Neural cell (in vitro differentiated cells): Measurements from ENCODE around the gene SPATA22.
"Not testable (repeated sequence)": the region's sequence is repeated elsewhere in the genome, so short reads cannot be mapped to it uniquely, and the experiment has no call there.

Experiments used
- EZH2 ChIP-seq: fragments of 200-600, 300-800 bp; shearing (Covaris generic), sonication (generic); IDR thresholded peaks from 2 replicates; pipeline ENCODE4 v1.6.1; 2014; ENCODE audit warnings: antibody characterized with exemption, low read length, borderline replicate concordance, mild to moderate bottlenecking; ENCODE audit not compliant: insufficient read depth, poor library complexity, severe bottlenecking
- MXI1 ChIP-seq: fragments of 450-650 bp; conservative IDR thresholded peaks from 2 replicates; pipeline ENCODE4 v1.6.1; 2014; ENCODE audit warnings: antibody characterized with exemption, mild to moderate bottlenecking; ENCODE audit not compliant: poor library complexity, severe bottlenecking
- POLR2AphosphoS5 ChIP-seq: IDR thresholded peaks from 2 replicates; pipeline ENCODE4 v1.6.1; 2012
- SMC3 ChIP-seq: fragments of 450-650 bp; conservative IDR thresholded peaks from 2 replicates; pipeline ENCODE4 v1.6.1; 2014; ENCODE audit warnings: antibody characterized with exemption, mild to moderate bottlenecking, moderate library complexity; ENCODE audit not compliant: poor library complexity
- TAF1 ChIP-seq: IDR thresholded peaks from 2 replicates; pipeline ENCODE4 v1.6.1; 2012; ENCODE audit warnings: low read depth
- TF ChIP-seq, protein P1 (sequence below): IDR thresholded peaks from 2 replicates; pipeline ENCODE4 v1.6.1; 2012; ENCODE audit warnings: borderline replicate concordance
- TF ChIP-seq, protein P2 (sequence below): fragments of 450-650 bp; IDR thresholded peaks from 2 replicates; pipeline ENCODE4 v1.5.1; 2014; ENCODE audit warnings: antibody characterized with exemption, mild to moderate bottlenecking, moderate library complexity; ENCODE audit not compliant: poor library complexity, severe bottlenecking

DNA sequence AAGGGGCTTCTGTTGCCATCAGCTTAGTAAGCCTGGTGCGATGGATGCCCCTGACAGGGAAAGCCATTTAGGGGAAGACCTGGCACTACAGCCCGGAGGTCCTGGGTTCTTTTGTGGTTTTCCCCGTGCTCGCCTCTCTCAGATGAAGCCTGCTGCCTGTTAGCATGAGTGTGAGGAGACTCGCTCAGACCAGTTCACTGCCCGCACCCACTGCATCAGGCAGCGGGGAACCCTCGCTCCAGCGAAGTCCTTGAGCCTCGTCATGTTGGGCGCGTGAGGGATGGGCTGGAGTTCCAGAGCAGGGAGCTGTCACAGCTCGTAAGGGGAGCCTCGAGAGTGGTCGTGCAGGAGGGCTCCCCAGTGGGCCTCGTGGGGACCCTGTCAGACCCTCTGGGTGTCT lies 59.4 kb downstream of the SPATA22 start:
- TF ChIP-seq, protein P1, sequence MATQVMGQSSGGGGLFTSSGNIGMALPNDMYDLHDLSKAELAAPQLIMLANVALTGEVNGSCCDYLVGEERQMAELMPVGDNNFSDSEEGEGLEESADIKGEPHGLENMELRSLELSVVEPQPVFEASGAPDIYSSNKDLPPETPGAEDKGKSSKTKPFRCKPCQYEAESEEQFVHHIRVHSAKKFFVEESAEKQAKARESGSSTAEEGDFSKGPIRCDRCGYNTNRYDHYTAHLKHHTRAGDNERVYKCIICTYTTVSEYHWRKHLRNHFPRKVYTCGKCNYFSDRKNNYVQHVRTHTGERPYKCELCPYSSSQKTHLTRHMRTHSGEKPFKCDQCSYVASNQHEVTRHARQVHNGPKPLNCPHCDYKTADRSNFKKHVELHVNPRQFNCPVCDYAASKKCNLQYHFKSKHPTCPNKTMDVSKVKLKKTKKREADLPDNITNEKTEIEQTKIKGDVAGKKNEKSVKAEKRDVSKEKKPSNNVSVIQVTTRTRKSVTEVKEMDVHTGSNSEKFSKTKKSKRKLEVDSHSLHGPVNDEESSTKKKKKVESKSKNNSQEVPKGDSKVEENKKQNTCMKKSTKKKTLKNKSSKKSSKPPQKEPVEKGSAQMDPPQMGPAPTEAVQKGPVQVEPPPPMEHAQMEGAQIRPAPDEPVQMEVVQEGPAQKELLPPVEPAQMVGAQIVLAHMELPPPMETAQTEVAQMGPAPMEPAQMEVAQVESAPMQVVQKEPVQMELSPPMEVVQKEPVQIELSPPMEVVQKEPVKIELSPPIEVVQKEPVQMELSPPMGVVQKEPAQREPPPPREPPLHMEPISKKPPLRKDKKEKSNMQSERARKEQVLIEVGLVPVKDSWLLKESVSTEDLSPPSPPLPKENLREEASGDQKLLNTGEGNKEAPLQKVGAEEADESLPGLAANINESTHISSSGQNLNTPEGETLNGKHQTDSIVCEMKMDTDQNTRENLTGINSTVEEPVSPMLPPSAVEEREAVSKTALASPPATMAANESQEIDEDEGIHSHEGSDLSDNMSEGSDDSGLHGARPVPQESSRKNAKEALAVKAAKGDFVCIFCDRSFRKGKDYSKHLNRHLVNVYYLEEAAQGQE, result not testable (repeated sequence)
- TF ChIP-seq, protein P2, sequence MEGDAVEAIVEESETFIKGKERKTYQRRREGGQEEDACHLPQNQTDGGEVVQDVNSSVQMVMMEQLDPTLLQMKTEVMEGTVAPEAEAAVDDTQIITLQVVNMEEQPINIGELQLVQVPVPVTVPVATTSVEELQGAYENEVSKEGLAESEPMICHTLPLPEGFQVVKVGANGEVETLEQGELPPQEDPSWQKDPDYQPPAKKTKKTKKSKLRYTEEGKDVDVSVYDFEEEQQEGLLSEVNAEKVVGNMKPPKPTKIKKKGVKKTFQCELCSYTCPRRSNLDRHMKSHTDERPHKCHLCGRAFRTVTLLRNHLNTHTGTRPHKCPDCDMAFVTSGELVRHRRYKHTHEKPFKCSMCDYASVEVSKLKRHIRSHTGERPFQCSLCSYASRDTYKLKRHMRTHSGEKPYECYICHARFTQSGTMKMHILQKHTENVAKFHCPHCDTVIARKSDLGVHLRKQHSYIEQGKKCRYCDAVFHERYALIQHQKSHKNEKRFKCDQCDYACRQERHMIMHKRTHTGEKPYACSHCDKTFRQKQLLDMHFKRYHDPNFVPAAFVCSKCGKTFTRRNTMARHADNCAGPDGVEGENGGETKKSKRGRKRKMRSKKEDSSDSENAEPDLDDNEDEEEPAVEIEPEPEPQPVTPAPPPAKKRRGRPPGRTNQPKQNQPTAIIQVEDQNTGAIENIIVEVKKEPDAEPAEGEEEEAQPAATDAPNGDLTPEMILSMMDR, result not testable (repeated sequence)
- not testable (repeated sequence) for TF ChIP-seq TAF1, EZH2, SMC3, POLR2AphosphoS5, MXI1
